ENCODE data around the gene PAX7. TPM values are rescaled to one million over a fixed set of nuclear protein-coding genes. Genes with fewer than 3 reads are reported as not detected.

Gene PAX7
- total RNA-seq, 1 donor from 2014 or later = 0.05 TPM

DNA sequence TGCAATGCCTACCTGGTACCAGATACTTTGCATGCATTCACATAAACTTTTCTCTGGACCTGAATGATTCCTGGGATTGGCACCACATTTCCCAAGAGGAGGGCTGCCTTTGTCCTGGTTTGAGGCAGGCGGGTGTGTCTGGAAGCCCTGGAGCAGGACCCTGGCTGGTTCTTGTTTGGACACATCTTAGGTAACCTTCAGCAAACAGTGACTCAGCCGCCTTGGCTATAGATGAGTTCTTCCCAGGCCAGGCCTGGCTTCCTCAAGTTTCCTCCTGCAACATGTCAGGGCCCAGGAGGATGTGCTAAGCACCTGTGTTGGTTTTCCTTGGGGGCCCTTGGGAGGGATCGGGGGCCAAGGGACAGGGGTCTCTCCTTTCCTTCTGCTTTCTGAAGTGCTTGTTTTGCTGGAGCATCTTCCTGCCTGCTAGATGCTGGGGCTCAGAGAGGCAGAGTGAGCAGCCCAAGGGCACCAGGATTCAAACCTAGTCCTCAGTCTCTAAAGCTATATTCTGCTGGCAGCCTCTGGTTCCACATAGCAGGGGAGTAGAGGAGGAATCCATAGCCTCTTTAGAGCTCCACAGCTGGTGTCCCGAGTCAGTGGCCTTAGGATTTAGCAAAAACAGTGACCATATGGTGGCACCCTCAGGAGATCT is 38.2 kb downstream of the PAX7 start:
- no peaks in the 10 kb centered on the region for H3K36me3 Mint-ChIP-seq (ENCODE audit: low read depth, unreplicated experiment)
- H3K27ac ChIP-seq (ENCODE audit: low read depth, low read length) = no peak overlapping the region
- no peak overlapping the region for H3K27ac Mint-ChIP-seq (ENCODE audit: unreplicated experiment)
- no peak overlapping the region for H3K4me2 ChIP-seq (ENCODE audit: low read length)
- no peak overlapping the region for H3K4me3 Mint-ChIP-seq (ENCODE audit: unreplicated experiment)
- no peak overlapping the region for H2AFZ ChIP-seq (ENCODE audit: low read depth, low read length)
- no peak for TF ChIP-seq EZH2 (IDR thresholded peaks at IDR 0.05; ENCODE audit: insufficient read depth, low read length)
- TF ChIP-seq, protein P1, sequence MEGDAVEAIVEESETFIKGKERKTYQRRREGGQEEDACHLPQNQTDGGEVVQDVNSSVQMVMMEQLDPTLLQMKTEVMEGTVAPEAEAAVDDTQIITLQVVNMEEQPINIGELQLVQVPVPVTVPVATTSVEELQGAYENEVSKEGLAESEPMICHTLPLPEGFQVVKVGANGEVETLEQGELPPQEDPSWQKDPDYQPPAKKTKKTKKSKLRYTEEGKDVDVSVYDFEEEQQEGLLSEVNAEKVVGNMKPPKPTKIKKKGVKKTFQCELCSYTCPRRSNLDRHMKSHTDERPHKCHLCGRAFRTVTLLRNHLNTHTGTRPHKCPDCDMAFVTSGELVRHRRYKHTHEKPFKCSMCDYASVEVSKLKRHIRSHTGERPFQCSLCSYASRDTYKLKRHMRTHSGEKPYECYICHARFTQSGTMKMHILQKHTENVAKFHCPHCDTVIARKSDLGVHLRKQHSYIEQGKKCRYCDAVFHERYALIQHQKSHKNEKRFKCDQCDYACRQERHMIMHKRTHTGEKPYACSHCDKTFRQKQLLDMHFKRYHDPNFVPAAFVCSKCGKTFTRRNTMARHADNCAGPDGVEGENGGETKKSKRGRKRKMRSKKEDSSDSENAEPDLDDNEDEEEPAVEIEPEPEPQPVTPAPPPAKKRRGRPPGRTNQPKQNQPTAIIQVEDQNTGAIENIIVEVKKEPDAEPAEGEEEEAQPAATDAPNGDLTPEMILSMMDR (IDR thresholded peaks at IDR 0.05; ENCODE audit: insufficient read depth, low read depth, low read length) = no peak
- no peaks in the 10 kb centered on the region for H3K9me3 ChIP-seq (ENCODE audit: insufficient read depth, low read depth, low read length)
- H3K36me3 ChIP-seq (ENCODE audit: insufficient read depth, low read length) = no peaks in the 10 kb centered on the region
- H3K9me3 Mint-ChIP-seq (ENCODE audit: unreplicated experiment) = no peaks in the 10 kb centered on the region
- no peak for FAIRE-seq
- no peaks in the 10 kb centered on the region for H3K79me2 ChIP-seq (ENCODE audit: insufficient read depth, low read length)
- H3K4me1 Mint-ChIP-seq (ENCODE audit: low read depth, unreplicated experiment) = no peaks in the 10 kb centered on the region
- H3K4me1 ChIP-seq (ENCODE audit: insufficient read depth, low read length) = no peaks in the 10 kb centered on the region
- H3K9ac ChIP-seq (ENCODE audit: low read length) = no peak overlapping the region
- H4K20me1 ChIP-seq (ENCODE audit: insufficient read depth, low read length) = no peaks in the 10 kb centered on the region
- no peak overlapping the region for H3K4me3 ChIP-seq (ENCODE audit: insufficient read depth, low read depth, low read length)
- peaks cover 65% of the 10 kb centered on the region for H3K27me3 Mint-ChIP-seq (ENCODE audit: low read depth, unreplicated experiment)
- DNase-seq (ENCODE audit: low read depth) = no peak
- no peaks in the 10 kb centered on the region for H3K27me3 ChIP-seq (ENCODE audit: insufficient read depth, low read length)

DNA sequence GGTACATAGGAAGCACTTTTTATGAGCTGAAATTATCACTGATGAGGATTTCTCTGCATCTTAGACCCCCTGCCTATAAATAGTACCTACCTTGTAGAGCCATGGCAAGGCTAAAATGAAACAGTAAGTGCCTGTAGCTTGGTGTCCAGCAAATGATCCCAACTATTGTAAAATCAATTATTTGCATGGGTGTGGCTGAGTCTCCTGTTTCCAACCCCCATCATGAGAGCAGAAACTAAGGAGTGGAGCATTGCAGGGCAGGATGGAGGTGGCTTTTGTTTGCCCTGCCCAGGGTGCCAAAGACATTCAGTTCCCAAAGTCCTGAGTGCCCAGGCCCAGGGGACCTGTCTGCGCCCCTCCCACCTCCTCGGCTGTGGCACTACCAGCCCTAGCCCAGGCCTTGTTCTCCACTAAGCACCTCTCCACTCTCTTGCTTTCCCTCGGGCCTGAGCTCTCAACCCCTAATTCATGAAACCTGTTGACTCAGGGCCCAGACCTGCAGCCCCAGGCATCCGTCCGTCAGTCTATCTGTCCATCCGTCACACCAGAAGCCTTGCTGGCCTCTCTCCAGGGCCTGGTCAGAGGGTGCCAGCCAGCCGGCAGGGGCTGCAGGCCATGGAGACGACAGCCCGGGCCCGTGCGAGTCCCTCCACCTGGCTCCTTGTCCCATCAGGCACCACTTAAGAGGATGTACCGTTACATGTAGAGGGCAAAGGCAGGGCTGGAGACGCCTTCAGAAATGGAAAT is 39.6 kb downstream of the PAX7 start:
- Mint-ChIP-seq H3K4me1 (ENCODE audit: low read depth, unreplicated experiment) (no peaks in the 10 kb centered on the region), H3K36me3 (ENCODE audit: low read depth, unreplicated experiment) (no peaks in the 10 kb centered on the region), H3K27ac (ENCODE audit: unreplicated experiment) (no peak overlapping the region), H3K9me3 (ENCODE audit: unreplicated experiment) (no peaks in the 10 kb centered on the region), H3K27me3 (ENCODE audit: low read depth, unreplicated experiment) (peaks cover 65% of the 10 kb centered on the region), H3K4me3 (ENCODE audit: unreplicated experiment) (no peak overlapping the region)
- Histone ChIP-seq H3K4me1 (ENCODE audit: insufficient read depth, low read length) (no peaks in the 10 kb centered on the region), H3K79me2 (ENCODE audit: insufficient read depth, low read length) (no peaks in the 10 kb centered on the region), H3K4me2 (ENCODE audit: low read length) (no peak overlapping the region), H3K27me3 (ENCODE audit: insufficient read depth, low read length) (no peaks in the 10 kb centered on the region), H4K20me1 (ENCODE audit: insufficient read depth, low read length) (no peaks in the 10 kb centered on the region), H3K9me3 (ENCODE audit: insufficient read depth, low read depth, low read length) (no peaks in the 10 kb centered on the region), H3K36me3 (ENCODE audit: insufficient read depth, low read length) (no peaks in the 10 kb centered on the region), H2AFZ (ENCODE audit: low read depth, low read length) (no peak overlapping the region), H3K4me3 (ENCODE audit: insufficient read depth, low read depth, low read length) (no peak overlapping the region), H3K27ac (ENCODE audit: low read depth, low read length) (no peak overlapping the region), H3K9ac (ENCODE audit: low read length) (no peak overlapping the region)
- no peak for DNase-seq (ENCODE audit: low read depth)
- TF ChIP-seq, protein P1 (IDR thresholded peaks at IDR 0.05; ENCODE audit: insufficient read depth, low read depth, low read length) = no peak
- TF ChIP-seq EZH2 (IDR thresholded peaks at IDR 0.05; ENCODE audit: insufficient read depth, low read length) = no peak
- no peak for FAIRE-seq

DNA sequence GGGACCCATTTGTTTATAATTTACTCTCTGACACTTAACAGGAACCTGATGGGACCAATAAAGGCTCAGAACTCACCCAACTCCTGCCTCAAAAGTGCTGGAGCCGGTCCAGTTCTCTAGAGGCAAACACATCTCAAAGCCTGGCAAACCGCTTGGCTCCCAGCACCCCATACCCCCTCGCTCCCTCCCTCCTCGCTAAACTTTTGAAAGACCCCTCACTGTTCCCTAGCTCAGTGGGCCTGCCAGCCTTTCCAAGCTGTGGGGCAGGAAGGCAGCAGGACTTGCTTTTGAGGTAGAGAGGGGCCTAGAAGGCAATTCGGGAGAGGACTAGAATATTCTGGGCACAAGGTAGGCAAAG is 40.2 kb downstream of the PAX7 start:
- Mint-ChIP-seq H3K9me3 (ENCODE audit: unreplicated experiment) (no peaks in the 10 kb centered on the region), H3K4me3 (ENCODE audit: unreplicated experiment) (no peak overlapping the region), H3K27me3 (ENCODE audit: low read depth, unreplicated experiment) (peaks cover 66% of the 10 kb centered on the region), H3K27ac (ENCODE audit: unreplicated experiment) (no peak overlapping the region), H3K36me3 (ENCODE audit: low read depth, unreplicated experiment) (no peaks in the 10 kb centered on the region), H3K4me1 (ENCODE audit: low read depth, unreplicated experiment) (no peaks in the 10 kb centered on the region)
- Histone ChIP-seq H3K4me2 (ENCODE audit: low read length) (no peak overlapping the region), H4K20me1 (ENCODE audit: insufficient read depth, low read length) (no peaks in the 10 kb centered on the region), H3K27me3 (ENCODE audit: insufficient read depth, low read length) (peaks cover under 1% of the 10 kb centered on the region), H3K4me3 (ENCODE audit: insufficient read depth, low read depth, low read length) (no peak overlapping the region), H3K9ac (ENCODE audit: low read length) (no peak overlapping the region), H3K9me3 (ENCODE audit: insufficient read depth, low read depth, low read length) (no peaks in the 10 kb centered on the region), H3K36me3 (ENCODE audit: insufficient read depth, low read length) (no peaks in the 10 kb centered on the region), H3K4me1 (ENCODE audit: insufficient read depth, low read length) (no peaks in the 10 kb centered on the region), H3K79me2 (ENCODE audit: insufficient read depth, low read length) (no peaks in the 10 kb centered on the region), H2AFZ (ENCODE audit: low read depth, low read length) (no peak overlapping the region), H3K27ac (ENCODE audit: low read depth, low read length) (no peak overlapping the region)
- no peak for TF ChIP-seq EZH2 (IDR thresholded peaks at IDR 0.05; ENCODE audit: insufficient read depth, low read length)
- TF ChIP-seq, protein P1 (IDR thresholded peaks at IDR 0.05; ENCODE audit: insufficient read depth, low read depth, low read length) = no peak
- no peak for DNase-seq (ENCODE audit: low read depth)
- FAIRE-seq = no peak

Measured in astrocyte (in vitro differentiated cells and primary cell).